HG03159 (cell line): Measurements from ENCODE around the gene CCL27.

Experiments used
- ATAC-seq: cut with Tn5 transposase; IDR thresholded peaks from one replicate; pipeline ENCODE4 v1.9.1; 2021; ENCODE audit warnings: mild to moderate bottlenecking, moderate library complexity; ENCODE audit not compliant: unreplicated experiment

CCL27 gene

GRCh38 chr9:34685591-34685990 is 23.1 kb upstream of the CCL27 start:
- no peak for ATAC-seq

GRCh38 chr9:34684816-34685215 is 22.4 kb upstream of the CCL27 start:
- no peak for ATAC-seq

- ATAC-seq: no peak
Observed at GRCh38 chr9:34684145-34684544, 21.7 kb upstream of the CCL27 start.

- ATAC-seq: no peak
Observed at GRCh38 chr9:34675869-34676268, 13.4 kb upstream of the CCL27 start.

GRCh38 chr9:34675048-34675714 is 12.7 kb upstream of the CCL27 start:
- no peak for ATAC-seq

GRCh38 chr9:34674440-34674839 is 12.0 kb upstream of the CCL27 start:
- no peak for ATAC-seq

- no peak for ATAC-seq
Observed at GRCh38 chr9:34671307-34671706, 8.8 kb upstream of the CCL27 start.

GRCh38 chr9:34669809-34670562 is 7.5 kb upstream of the CCL27 start:
- ATAC-seq: no peak

GRCh38 chr9:34665381-34666250 is 3.2 kb upstream of the CCL27 start:
- ATAC-seq: peak; percentile 59

GRCh38 chr9:34665067-34665380 is 2.6 kb upstream of the CCL27 start:
- ATAC-seq: peak; percentile 13

GRCh38 chr9:34664281-34665066 is 2.0 kb upstream of the CCL27 start:
- peak; percentile 60 for ATAC-seq

GRCh38 chr9:34663303-34663605 is 797 bp upstream of the CCL27 start:
- ATAC-seq: no peak

- no peak for ATAC-seq
Observed at GRCh38 chr9:34659592-34660253, 2.7 kb downstream of the CCL27 start.

- no peak for ATAC-seq
Observed at GRCh38 chr9:34658461-34658860, 4.0 kb downstream of the CCL27 start.

- no peak for ATAC-seq
Observed at GRCh38 chr9:34656992-34657391, 5.5 kb downstream of the CCL27 start.

- ATAC-seq: no peak
Observed at GRCh38 chr9:34655394-34655793, 7.1 kb downstream of the CCL27 start.

- ATAC-seq: no peak
Observed at GRCh38 chr9:34654323-34655051, 8.0 kb downstream of the CCL27 start.

- ATAC-seq: no peak
Observed at GRCh38 chr9:34653151-34654072, 9.0 kb downstream of the CCL27 start.

GRCh38 chr9:34652602-34653000 is 9.9 kb downstream of the CCL27 start:
- no peak for ATAC-seq
